PC-9 (cell line): ENCODE data around the gene FOXK1. TPM values are rescaled to one million over a fixed set of nuclear protein-coding genes. Genes with fewer than 3 reads are reported as not detected.

Experiments used
- BruUV-seq: library from RNA; stranded (reverse); fragments of 400-500 nt; replicated peaks from 2 replicates; lab custom pipeline; 2021; lab: Mats Ljungman, UMichigan
- CTCF ChIA-PET: fragments of 300-600 bp; sonication (Branson Sonifier 250); formaldehyde crosslinking; loops from one replicate; lab custom pipeline; 2022; ENCODE audit warnings: antibody characterized with exemption; lab: Charles Lee
- POLR2A ChIA-PET: fragments of 300-600 bp; sonication (Branson Sonifier 250); formaldehyde crosslinking; loops from one replicate; lab custom pipeline; 2022; ENCODE audit warnings: antibody characterized with exemption; ENCODE audit not compliant: unreplicated experiment; lab: Charles Lee
- DNase-seq, 2 experiments: peaks; one replicate each; pipeline versions ENCODE4 v3.0.0 to v3.0.0-alpha.2; 2015 to 2022; ENCODE audit warnings: mixed read lengths in 1 of 2
- H2AFZ ChIP-seq: fragments of 200-600 bp; sonication (generic); 2 replicates; pipeline ENCODE4 v1.8.1; 2017; ENCODE audit warnings: antibody characterized with exemption
- H3F3A ChIP-seq: fragments of 200-600 bp; sonication (generic); 2 replicates; pipeline ENCODE4 v1.8.1; 2017; ENCODE audit warnings: antibody characterized with exemption, mild to moderate bottlenecking, low read depth; ENCODE audit not compliant: insufficient read depth
- H3K27ac ChIP-seq: fragments of 200-600 bp; sonication (generic); 2 replicates; pipeline ENCODE4 v1.6.1; 2016; ENCODE audit warnings: mixed run types
- H3K27me3 ChIP-seq: fragments of 200-600 bp; sonication (generic); 2 replicates; pipeline ENCODE4 v1.6.1; 2016; ENCODE audit warnings: low read depth, mixed run types; ENCODE audit not compliant: insufficient read depth
- H3K36me3 ChIP-seq: fragments of 200-600 bp; sonication (generic); 2 replicates; pipeline ENCODE4 v1.6.1; 2016; ENCODE audit warnings: low read depth, mixed run types
- H3K4me1 ChIP-seq: fragments of 200-600 bp; sonication (generic); replicated peaks from 2 replicates; pipeline ENCODE4 v1.6.1; 2016; ENCODE audit warnings: mixed run types; ENCODE audit not compliant: insufficient read depth
- H3K4me2 ChIP-seq: fragments of 200-600 bp; sonication (generic); 2 replicates; pipeline ENCODE4 v1.6.1; 2017; ENCODE audit warnings: mixed run types
- H3K4me3 ChIP-seq: fragments of 200-600 bp; sonication (generic); 2 replicates; pipeline ENCODE4 v1.6.1; 2016; ENCODE audit warnings: mixed run types
- H3K79me2 ChIP-seq: fragments of 200-600 bp; sonication (generic); 2 replicates; pipeline ENCODE4 v1.6.1; 2017; ENCODE audit warnings: low read depth, mixed run types
- H3K9me2 ChIP-seq: fragments of 200-600 bp; sonication (generic); 2 replicates; pipeline ENCODE4 v1.8.1; 2017; ENCODE audit warnings: mild to moderate bottlenecking; ENCODE audit not compliant: insufficient read depth
- H3K9me3 ChIP-seq: fragments of 200-600 bp; sonication (generic); 2 replicates; pipeline ENCODE4 v1.8.1; 2016; ENCODE audit warnings: low read depth; ENCODE audit not compliant: insufficient read depth
- H4K20me1 ChIP-seq: fragments of 200-600 bp; sonication (generic); 2 replicates; pipeline ENCODE4 v1.8.1; 2017; ENCODE audit not compliant: insufficient read depth
- EZH2 ChIP-seq: fragments of 200-600 bp; sonication (generic); IDR thresholded peaks from 2 replicates; pipeline ENCODE4 v1.8.0; 2017; ENCODE audit warnings: antibody characterized with exemption, low read depth
- intact Hi-C: fragments of 100-400 bp; cut with micrococcal nuclease; formaldehyde crosslinking; loops from one replicate; pipeline ENCODE4 v1.10.0; 2022; ENCODE audit not compliant: unreplicated experiment
- total RNA-seq: library from RNA; stranded (reverse); gene quantifications from 2 replicates; pipeline ENCODE4 v1.2.3, GENCODE V29; 2021
- TF ChIP-seq, protein P1 (sequence below): fragments of 200-600 bp; sonication (generic); conservative IDR thresholded peaks from 2 replicates; pipeline ENCODE4 v1.6.1; 2017; ENCODE audit warnings: mixed run types, antibody characterized with exemption, mild to moderate bottlenecking, moderate library complexity

FOXK1 gene
- total RNA-seq, 1 experiment from 2014 or later, result 68.1 TPM

DNA sequence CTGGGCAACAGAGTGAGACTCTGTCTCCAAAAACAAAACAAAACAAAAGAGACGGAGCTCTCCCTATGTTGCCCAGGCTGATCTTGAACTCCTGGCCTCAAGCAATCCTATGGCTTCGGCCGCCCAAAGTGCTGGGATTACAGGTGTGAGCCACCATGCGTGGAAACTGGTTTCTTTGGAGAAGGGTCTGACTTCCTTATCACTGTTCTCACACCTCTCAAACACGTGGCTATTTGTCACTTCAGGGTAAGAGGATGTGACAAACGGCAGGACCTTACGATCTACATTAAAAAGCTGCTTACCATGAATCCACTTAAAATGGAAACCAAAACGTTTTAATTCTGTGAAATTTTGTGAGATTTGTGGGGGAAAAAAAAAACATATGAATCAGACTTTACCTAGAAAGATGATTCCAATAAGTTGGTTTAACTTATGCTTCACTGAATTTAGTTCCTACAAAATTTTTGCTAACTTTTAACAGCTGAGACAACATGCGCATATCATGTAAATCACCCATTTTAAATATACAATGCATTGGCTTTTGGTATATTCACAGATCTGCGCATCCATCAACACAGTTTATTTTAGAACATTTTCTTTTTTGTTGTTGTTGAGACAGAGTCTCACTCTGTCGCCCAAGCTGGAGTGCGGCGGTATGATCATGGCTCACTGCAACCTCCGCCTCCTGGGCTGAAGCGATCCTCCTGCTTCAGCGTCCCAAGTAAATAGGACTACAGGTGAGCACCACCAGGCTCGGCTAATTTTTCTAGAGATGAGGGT lies 18.7 kb upstream of the FOXK1 start:
- Histone ChIP-seq H4K20me1 (no peaks in the 10 kb centered on the region), H3K4me3 (no peak overlapping the region), H3K36me3 (no peaks in the 10 kb centered on the region), H3K4me2 (no peak overlapping the region), H3K79me2 (no peaks in the 10 kb centered on the region), H2AFZ (no peak overlapping the region), H3K9me3 (peaks cover 9% of the 10 kb centered on the region; the same call in 1 of the 2 replicates), H3K27ac (no peak overlapping the region), H3K27me3 (peaks cover 13% of the 10 kb centered on the region), H3F3A (no peaks in the 10 kb centered on the region), H3K4me1 (no peaks in the 10 kb centered on the region), H3K9me2 (no peaks in the 10 kb centered on the region)
- ChIA-PET POLR2A (no interaction called here), CTCF (no interaction called here)
- no peak for DNase-seq
- BruUV-seq, result no TSS peak
- intact Hi-C loops, result no loop called here
- TF ChIP-seq, protein P1, sequence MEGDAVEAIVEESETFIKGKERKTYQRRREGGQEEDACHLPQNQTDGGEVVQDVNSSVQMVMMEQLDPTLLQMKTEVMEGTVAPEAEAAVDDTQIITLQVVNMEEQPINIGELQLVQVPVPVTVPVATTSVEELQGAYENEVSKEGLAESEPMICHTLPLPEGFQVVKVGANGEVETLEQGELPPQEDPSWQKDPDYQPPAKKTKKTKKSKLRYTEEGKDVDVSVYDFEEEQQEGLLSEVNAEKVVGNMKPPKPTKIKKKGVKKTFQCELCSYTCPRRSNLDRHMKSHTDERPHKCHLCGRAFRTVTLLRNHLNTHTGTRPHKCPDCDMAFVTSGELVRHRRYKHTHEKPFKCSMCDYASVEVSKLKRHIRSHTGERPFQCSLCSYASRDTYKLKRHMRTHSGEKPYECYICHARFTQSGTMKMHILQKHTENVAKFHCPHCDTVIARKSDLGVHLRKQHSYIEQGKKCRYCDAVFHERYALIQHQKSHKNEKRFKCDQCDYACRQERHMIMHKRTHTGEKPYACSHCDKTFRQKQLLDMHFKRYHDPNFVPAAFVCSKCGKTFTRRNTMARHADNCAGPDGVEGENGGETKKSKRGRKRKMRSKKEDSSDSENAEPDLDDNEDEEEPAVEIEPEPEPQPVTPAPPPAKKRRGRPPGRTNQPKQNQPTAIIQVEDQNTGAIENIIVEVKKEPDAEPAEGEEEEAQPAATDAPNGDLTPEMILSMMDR, result no peak
- no peak for TF ChIP-seq EZH2

DNA sequence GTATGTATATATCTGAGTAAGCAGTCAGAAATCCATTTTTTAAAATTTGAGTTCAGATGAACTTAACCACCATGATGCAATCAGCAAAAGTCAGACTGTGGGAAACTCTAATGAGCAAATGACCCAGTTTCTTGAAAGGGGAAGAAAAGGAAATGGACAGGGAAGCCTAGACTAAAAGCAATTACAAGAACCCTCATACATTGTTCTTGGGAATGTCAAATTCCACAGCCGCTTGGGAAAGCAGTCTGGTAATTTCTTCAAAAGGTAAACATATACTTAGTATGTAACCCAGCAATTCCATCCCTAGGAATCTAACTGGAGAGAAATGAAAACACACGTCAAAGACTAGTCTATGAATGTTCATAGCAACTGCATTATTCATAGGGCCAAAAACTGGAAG lies 16.4 kb upstream of the FOXK1 start:
- Histone ChIP-seq H3K27me3 (peaks cover 15% of the 10 kb centered on the region; the same call in 1 of the 2 replicates), H4K20me1 (no peaks in the 10 kb centered on the region), H3K9me3 (no peaks in the 10 kb centered on the region), H3K79me2 (no peaks in the 10 kb centered on the region), H3K4me2 (no peak overlapping the region), H3K4me3 (no peak overlapping the region), H3K9me2 (no peaks in the 10 kb centered on the region), H3K36me3 (no peaks in the 10 kb centered on the region), H3K27ac (no peak overlapping the region), H3F3A (no peaks in the 10 kb centered on the region), H2AFZ (no peak overlapping the region), H3K4me1 (no peaks in the 10 kb centered on the region)
- TF ChIP-seq EZH2, result no peak
- TF ChIP-seq, protein P1, result no peak
- POLR2A ChIA-PET, result no interaction called here
- intact Hi-C loops, result no loop called here
- CTCF ChIA-PET, result no interaction called here
- no peak for DNase-seq
- no TSS peak for BruUV-seq

DNA sequence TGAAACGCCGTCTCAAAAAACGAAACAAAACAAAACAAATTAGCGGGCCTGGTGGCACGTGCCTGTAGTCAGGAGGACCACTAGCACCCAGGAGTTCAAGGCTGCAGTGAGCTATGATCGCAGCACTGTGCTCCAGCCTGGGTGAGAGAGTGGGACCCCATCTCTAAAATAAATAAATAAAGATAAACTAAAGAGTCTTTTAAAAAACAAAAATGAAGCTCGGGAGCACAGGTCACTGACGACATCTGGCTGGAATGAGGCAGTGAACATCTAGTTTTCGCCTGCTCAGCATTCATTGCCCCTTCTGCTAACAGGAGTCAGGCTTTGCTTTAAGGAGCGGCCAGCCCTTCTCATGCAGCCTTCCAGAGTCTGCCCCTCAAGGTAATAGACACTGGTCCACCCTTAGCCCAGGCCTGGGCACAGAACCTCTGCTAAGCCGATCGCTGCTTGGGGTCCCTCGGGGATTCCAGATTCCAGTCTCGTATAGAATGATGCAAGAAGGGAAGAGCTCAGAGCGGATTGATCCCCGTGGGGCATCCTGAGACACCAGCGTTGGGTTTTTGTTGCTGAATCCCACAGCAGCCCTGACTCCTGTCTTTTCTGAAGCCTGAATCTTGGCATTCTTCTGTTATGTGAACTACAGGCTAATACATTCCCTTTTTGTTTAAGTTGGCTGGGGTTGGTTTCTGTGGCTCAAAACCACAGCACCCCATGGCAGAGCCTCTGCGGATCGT lies 14.2 kb upstream of the FOXK1 start:
- H3K4me1 ChIP-seq, result no peaks in the 10 kb centered on the region
- peaks cover 24% of the 10 kb centered on the region for H3K27me3 ChIP-seq
- H2AFZ ChIP-seq, result no peak overlapping the region
- DNase-seq, result no peak
- no peaks in the 10 kb centered on the region for H4K20me1 ChIP-seq
- no peaks in the 10 kb centered on the region for H3K9me3 ChIP-seq
- intact Hi-C loops, result no loop called here
- POLR2A ChIA-PET, result no interaction called here
- no peaks in the 10 kb centered on the region for H3K9me2 ChIP-seq
- TF ChIP-seq, protein P1, result no peak
- TF ChIP-seq EZH2, result no peak
- no peak overlapping the region for H3K4me2 ChIP-seq
- H3F3A ChIP-seq, result no peaks in the 10 kb centered on the region
- CTCF ChIA-PET, result no interaction called here
- H3K4me3 ChIP-seq, result no peak overlapping the region
- no peaks in the 10 kb centered on the region for H3K79me2 ChIP-seq
- no peak overlapping the region for H3K27ac ChIP-seq
- H3K36me3 ChIP-seq, result no peaks in the 10 kb centered on the region
- BruUV-seq, result no TSS peak
